Nephron progenitor cell (in vitro differentiated cells): Measurements from ENCODE around the gene CTDSP1.
A peak's percentile ranks its signal among the peaks of the same experiment; 100 is the strongest.

Experiments used
- DNase-seq: peaks from one replicate; pipeline ENCODE4 v3.0.0; 2021
- H3K27ac Mint-ChIP-seq: 2 replicates; pipeline ENCODE4 v1.8.0; 2021; ENCODE audit warnings: mild to moderate bottlenecking, moderate library complexity, mixed read lengths
- H3K27me3 Mint-ChIP-seq: 2 replicates; pipeline ENCODE4 v1.8.0; 2021; ENCODE audit warnings: mild to moderate bottlenecking, low read depth, mixed read lengths; ENCODE audit not compliant: poor library complexity
- H3K36me3 Mint-ChIP-seq: 2 replicates; pipeline ENCODE4 v1.8.0; 2021; ENCODE audit warnings: low read depth, mixed read lengths
- H3K4me1 Mint-ChIP-seq: 2 replicates; pipeline ENCODE4 v1.8.0; 2021; ENCODE audit warnings: mixed read lengths
- H3K4me3 Mint-ChIP-seq: 2 replicates; pipeline ENCODE4 v1.8.0; 2021; ENCODE audit warnings: mild to moderate bottlenecking, moderate library complexity, mixed read lengths
- H3K9me3 Mint-ChIP-seq: 2 replicates; pipeline ENCODE4 v1.8.0; 2021; ENCODE audit warnings: mild to moderate bottlenecking, moderate library complexity, mixed read lengths
- TF ChIP-seq, protein P1 (sequence below): fragments of 200-600 bp; sonication (generic); IDR thresholded peaks from 2 replicates; pipeline ENCODE4 v1.5.0; 2021; ENCODE audit warnings: antibody characterized with exemption

CTDSP1 gene

DNA sequence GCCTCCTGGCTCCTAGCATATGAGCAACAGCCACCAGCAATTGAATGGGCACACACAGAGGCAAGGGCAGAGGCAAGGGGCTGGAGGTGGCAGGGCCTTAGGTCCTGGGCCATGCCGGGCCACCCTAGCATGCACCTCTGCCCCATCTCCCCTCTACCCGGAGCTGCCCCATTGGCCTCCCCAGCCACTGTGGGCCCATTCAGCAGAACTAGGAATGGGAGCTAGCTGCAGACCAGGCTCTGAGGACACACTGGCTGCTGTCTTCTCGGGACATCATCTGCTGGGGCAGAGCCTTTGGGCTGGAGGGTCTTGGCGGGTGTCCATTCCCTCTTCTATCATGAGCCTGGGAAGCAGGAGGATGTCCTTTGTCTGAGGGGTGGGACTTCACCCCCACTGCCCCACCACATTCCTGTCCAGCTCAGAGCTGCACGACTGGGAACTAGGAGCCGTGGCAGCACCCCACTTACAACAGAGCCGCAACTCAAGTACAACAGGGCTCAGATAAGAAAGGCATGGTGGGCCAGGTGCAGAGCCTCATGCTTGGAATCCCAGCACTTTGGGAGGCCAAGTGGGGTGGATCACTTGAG is 20.1 kb downstream of the CTDSP1 start:
- no peak overlapping the region for H3K4me3 Mint-ChIP-seq
- TF ChIP-seq, protein P1, sequence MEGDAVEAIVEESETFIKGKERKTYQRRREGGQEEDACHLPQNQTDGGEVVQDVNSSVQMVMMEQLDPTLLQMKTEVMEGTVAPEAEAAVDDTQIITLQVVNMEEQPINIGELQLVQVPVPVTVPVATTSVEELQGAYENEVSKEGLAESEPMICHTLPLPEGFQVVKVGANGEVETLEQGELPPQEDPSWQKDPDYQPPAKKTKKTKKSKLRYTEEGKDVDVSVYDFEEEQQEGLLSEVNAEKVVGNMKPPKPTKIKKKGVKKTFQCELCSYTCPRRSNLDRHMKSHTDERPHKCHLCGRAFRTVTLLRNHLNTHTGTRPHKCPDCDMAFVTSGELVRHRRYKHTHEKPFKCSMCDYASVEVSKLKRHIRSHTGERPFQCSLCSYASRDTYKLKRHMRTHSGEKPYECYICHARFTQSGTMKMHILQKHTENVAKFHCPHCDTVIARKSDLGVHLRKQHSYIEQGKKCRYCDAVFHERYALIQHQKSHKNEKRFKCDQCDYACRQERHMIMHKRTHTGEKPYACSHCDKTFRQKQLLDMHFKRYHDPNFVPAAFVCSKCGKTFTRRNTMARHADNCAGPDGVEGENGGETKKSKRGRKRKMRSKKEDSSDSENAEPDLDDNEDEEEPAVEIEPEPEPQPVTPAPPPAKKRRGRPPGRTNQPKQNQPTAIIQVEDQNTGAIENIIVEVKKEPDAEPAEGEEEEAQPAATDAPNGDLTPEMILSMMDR = no peak
- DNase-seq = no peak
- H3K4me1 Mint-ChIP-seq = peaks cover 18% of the 10 kb centered on the region
- no peaks in the 10 kb centered on the region for H3K36me3 Mint-ChIP-seq
- H3K27ac Mint-ChIP-seq = no peak overlapping the region
- peaks cover 39% of the 10 kb centered on the region for H3K27me3 Mint-ChIP-seq
- no peaks in the 10 kb centered on the region for H3K9me3 Mint-ChIP-seq

- Mint-ChIP-seq H3K4me1 (peaks cover 18% of the 10 kb centered on the region), H3K4me3 (no peak overlapping the region), H3K27me3 (peaks cover 42% of the 10 kb centered on the region), H3K9me3 (no peaks in the 10 kb centered on the region), H3K36me3 (no peaks in the 10 kb centered on the region), H3K27ac (no peak overlapping the region)
- TF ChIP-seq, protein P1 = no peak
- no peak for DNase-seq
Observed at GRCh38 chr2:218421027-218421426, 21.4 kb downstream of the CTDSP1 start.

- Mint-ChIP-seq H3K27ac (no peak overlapping the region), H3K4me1 (peaks cover 13% of the 10 kb centered on the region)
Observed at GRCh38 chr2:218422403-218423086, 22.9 kb downstream of the CTDSP1 start.

GRCh38 chr2:218423584-218423983 is 23.9 kb downstream of the CTDSP1 start:
- no peak for DNase-seq
- H3K9me3 Mint-ChIP-seq = no peaks in the 10 kb centered on the region
- no peak overlapping the region for H3K27ac Mint-ChIP-seq
- peaks cover 7% of the 10 kb centered on the region for H3K4me1 Mint-ChIP-seq
- no peaks in the 10 kb centered on the region for H3K36me3 Mint-ChIP-seq
- TF ChIP-seq, protein P1 = no peak
- H3K4me3 Mint-ChIP-seq = no peak overlapping the region
- peaks cover 46% of the 10 kb centered on the region for H3K27me3 Mint-ChIP-seq

More at GRCh38 chr2:218422403-218423086, 22.9 kb downstream of the CTDSP1 start:
- TF ChIP-seq, protein P1 = no peak
- no peak for DNase-seq
- Mint-ChIP-seq H3K27me3 (peaks cover 37% of the 10 kb centered on the region), H3K9me3 (no peaks in the 10 kb centered on the region), H3K36me3 (no peaks in the 10 kb centered on the region), H3K4me3 (no peak overlapping the region)

GRCh38 chr2:218425531-218425930 is 25.9 kb downstream of the CTDSP1 start:
- TF ChIP-seq, protein P1 = no peak
- no peak for DNase-seq
- no peak overlapping the region for H3K27ac Mint-ChIP-seq
- no peaks in the 10 kb centered on the region for H3K9me3 Mint-ChIP-seq
- H3K4me3 Mint-ChIP-seq = no peak overlapping the region
- H3K4me1 Mint-ChIP-seq = no peaks in the 10 kb centered on the region
- no peaks in the 10 kb centered on the region for H3K36me3 Mint-ChIP-seq
- peaks cover 41% of the 10 kb centered on the region for H3K27me3 Mint-ChIP-seq

DNA sequence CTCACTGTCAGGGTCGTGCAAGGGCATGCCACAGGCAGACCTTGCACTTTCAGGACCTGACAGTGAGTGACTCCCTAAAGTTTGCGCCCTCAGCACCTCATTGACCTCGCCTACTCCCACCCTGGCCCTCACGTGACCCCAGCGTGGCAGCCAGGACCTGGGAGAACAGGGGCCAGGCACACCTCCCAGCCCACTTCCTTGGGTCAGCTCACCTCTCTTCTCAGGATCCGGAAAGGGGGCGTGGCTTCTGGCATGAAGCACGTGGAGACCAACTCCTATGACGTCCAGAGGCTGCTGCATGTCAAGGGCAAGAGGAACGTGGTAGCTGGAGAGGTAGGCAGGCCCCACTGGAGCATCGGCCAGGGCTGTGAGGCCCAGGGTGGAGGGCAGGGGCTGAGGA is 28.1 kb downstream of the CTDSP1 start:
- no peak overlapping the region for H3K27ac Mint-ChIP-seq
- TF ChIP-seq, protein P1 = no peak
- peak; percentile 26 for DNase-seq
- peaks cover 43% of the 10 kb centered on the region for H3K27me3 Mint-ChIP-seq
- H3K4me1 Mint-ChIP-seq = no peaks in the 10 kb centered on the region
- H3K36me3 Mint-ChIP-seq = no peaks in the 10 kb centered on the region
- H3K9me3 Mint-ChIP-seq = no peaks in the 10 kb centered on the region
- no peak overlapping the region for H3K4me3 Mint-ChIP-seq
